K562 (cell line): ENCODE results near the gene SNX3. TPM values are rescaled to one million over a fixed set of nuclear protein-coding genes. Genes with fewer than 3 reads are reported as not detected.

ENCODE experiments used
- ASH1L ChIP-seq: fragments of 450-650 bp; IDR thresholded peaks from 2 replicates; pipeline ENCODE4 v1.6.1; 2018; ENCODE audit warnings: borderline replicate concordance, mild to moderate bottlenecking, low read depth; ENCODE audit not compliant: partially characterized antibody
- CBX1 ChIP-seq: sonication (generic); IDR thresholded peaks from 2 replicates; pipeline ENCODE4 v1.6.1; 2016; ENCODE audit warnings: antibody characterized with exemption, low read depth, mild to moderate bottlenecking
- ERF ChIP-seq: fragments of 450-650 bp; formaldehyde crosslinking; IDR thresholded peaks from 2 replicates; pipeline ENCODE4 v1.4.0; 2020; ENCODE audit warnings: mild to moderate bottlenecking, mixed read lengths
- ETV1 ChIP-seq: fragments of 450-650 bp; conservative IDR thresholded peaks from 2 replicates; pipeline ENCODE4 v1.6.1; 2016; ENCODE audit warnings: missing genetic modification characterization, control low read depth, low read depth, missing compliant biosample characterization
- EWSR1 ChIP-seq: fragments of 450-650 bp; IDR thresholded peaks from 2 replicates; pipeline ENCODE4 v1.6.1; 2018; ENCODE audit warnings: borderline replicate concordance, mild to moderate bottlenecking, low read depth, moderate library complexity; ENCODE audit not compliant: partially characterized antibody
- GTF2E2 ChIP-seq: fragments of 200-800 bp; sonication (Bioruptor generic); IDR thresholded peaks from 2 replicates; pipeline ENCODE4 v1.6.1; 2016; ENCODE audit warnings: missing genetic modification characterization, missing compliant biosample characterization
- HSF4 ChIP-seq: fragments of 250-450 bp; sonication (Bioruptor Pico); IDR thresholded peaks from 2 replicates; pipeline ENCODE4 v2.1.2; 2022; ENCODE audit warnings: mild to moderate bottlenecking, moderate library complexity, borderline replicate concordance
- JUND ChIP-seq, 2 experiments: IDR thresholded peaks; 2 replicates in 1 of 2; 3 replicates in 1 of 2; pipeline ENCODE4 v1.6.1; 2011; ENCODE audit warnings: borderline replicate concordance in 2 of 2, low read depth in 2 of 2, low read length in 2 of 2, improper control_type of control experiment in 1 of 2, missing biosample characterization in 1 of 2, missing genetic modification characterization in 1 of 2, missing genetic modification reagents in 1 of 2
- KDM2B ChIP-seq: fragments of 250-450 bp; sonication (Bioruptor Pico); IDR thresholded peaks from 2 replicates; pipeline ENCODE4 v1.8.0; 2021; ENCODE audit warnings: mild to moderate bottlenecking, moderate library complexity
- L3MBTL2 ChIP-seq: fragments of 450-650 bp; IDR thresholded peaks from 2 replicates; pipeline ENCODE4 v1.6.1; 2016; ENCODE audit warnings: mild to moderate bottlenecking, moderate library complexity
- LEF1 ChIP-seq: fragments of 450-650 bp; IDR thresholded peaks from 2 replicates; pipeline ENCODE4 v1.6.1; 2016; ENCODE audit warnings: mild to moderate bottlenecking
- MTA2 ChIP-seq: fragments of 450-650 bp; IDR thresholded peaks from 2 replicates; pipeline ENCODE4 v1.6.1; 2016; ENCODE audit warnings: low read depth
- NFXL1 ChIP-seq: fragments of 450-650 bp; formaldehyde crosslinking; IDR thresholded peaks from 2 replicates; pipeline ENCODE4 v1.4.0; 2021; ENCODE audit warnings: mild to moderate bottlenecking
- RBM14 ChIP-seq: fragments of 200-400 bp; formaldehyde crosslinking; IDR thresholded peaks from 2 replicates; pipeline ENCODE4 v1.6.1; 2018; ENCODE audit warnings: low read depth, mild to moderate bottlenecking, low read length, moderate library complexity, borderline replicate concordance; ENCODE audit not compliant: insufficient read depth
- SAFB ChIP-seq: fragments of 200-400 bp; formaldehyde crosslinking; IDR thresholded peaks from 2 replicates; pipeline ENCODE4 v1.6.1; 2017; ENCODE audit warnings: low read depth, low read length, borderline replicate concordance
- SMC3 ChIP-seq: conservative IDR thresholded peaks from 2 replicates; pipeline ENCODE4 v1.6.1; 2011; ENCODE audit warnings: low read depth, low read length, improper control_type of control experiment; ENCODE audit not compliant: insufficient read depth
- SPI1 ChIP-seq: IDR thresholded peaks from 2 replicates; pipeline ENCODE4 v1.6.1; 2011; ENCODE audit warnings: low read depth, low read length, control low read depth, borderline replicate concordance
- ZC3H11A ChIP-seq: IDR thresholded peaks from 2 replicates; pipeline ENCODE4 v1.6.1; 2012; ENCODE audit warnings: low read depth, low read length, improper control_type of control experiment
- polyA plus RNA-seq, 8 experiments: library from polyadenylated mRNA; depleted of rRNA in 4 of 8; stranded (reverse) in 5 of 8; unstranded in 3 of 8; fragments of >200 nt; fragmentation: Nextera tagmentation in 2 of 8; fragmentation: Illumina TruSeq in 1 of 8; extraction: Ambion mirVana in 2 of 8; extraction: Trizol in 1 of 8; gene quantifications; 2 replicates each; pipeline versions ENCODE4 v1.2.1 to v1.2.3, GENCODE V29; 2011 to 2014; ENCODE audit warnings: inconsistent platforms in 1 of 8, missing spikeins in 1 of 8
- total RNA-seq, 7 experiments: library from RNA; depleted of rRNA in 6 of 7; stranded (reverse); fragments of >200 nt in 6 of 7; fragmentation: Illumina TruSeq in 2 of 7; extraction: Trizol in 2 of 7; gene quantifications; 2 replicates each; pipeline versions ENCODE4 v1.2.1 to v1.2.3, GENCODE V29; 2011 to 2021; ENCODE audit warnings: low replicate concordance in 1 of 7
- TF ChIP-seq, protein P1 (sequence below): fragments of 450-650 bp; IDR thresholded peaks from 2 replicates; pipeline ENCODE4 v1.6.1; 2016; ENCODE audit warnings: low read depth

Gene SNX3
- total and polyA plus RNA-seq, 9 of the 15 experiments (the other 6 are each of a cell fraction or from before 2014, with no cell fraction given), result 48.9 to 410 (median 159) TPM

DNA sequence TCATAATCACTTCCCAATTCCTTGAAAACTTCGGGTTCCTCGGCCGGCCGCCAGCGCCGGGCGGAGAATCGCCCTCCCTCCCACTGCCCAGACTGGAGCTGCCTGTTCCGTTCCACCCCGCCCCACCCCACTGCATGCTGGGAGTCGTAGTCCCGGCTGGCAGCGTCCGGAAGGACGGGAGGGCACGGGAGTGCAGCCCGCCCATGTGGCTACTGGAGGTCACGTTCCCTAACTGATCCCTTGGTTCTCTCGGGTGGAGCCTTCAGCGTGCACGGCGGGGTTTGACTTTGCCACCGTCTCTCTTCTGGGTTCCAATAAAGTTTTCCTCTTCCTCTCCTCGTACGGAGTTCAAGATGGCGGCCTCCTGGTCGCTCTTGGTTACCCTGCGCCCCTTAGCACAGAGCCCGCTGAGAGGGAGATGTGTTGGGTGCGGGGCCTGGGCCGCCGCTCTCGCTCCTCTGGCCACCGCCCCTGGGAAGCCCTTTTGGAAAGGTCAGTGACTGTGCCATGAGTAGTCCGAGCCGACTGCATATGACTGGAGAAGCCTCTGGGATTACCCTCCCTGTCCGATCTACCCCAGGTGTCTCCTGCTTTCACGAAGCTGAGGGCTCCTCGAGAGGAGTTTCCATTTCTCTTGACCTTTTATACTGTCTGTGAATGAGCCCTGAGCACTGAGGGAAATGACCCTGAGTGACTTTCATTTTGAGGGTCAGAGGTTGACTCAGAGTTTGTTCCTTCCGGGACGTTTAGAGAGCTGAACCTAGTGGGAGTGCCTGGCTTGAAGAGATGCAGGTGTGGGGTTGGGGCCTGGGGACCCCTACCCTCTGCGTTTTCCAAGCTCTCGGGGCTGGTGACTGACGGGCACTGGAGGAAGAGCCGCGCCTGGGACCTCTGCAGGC lies 34.1 kb upstream of the SNX3 start, which contains the start of gene AFG1L (continued):
- TF ChIP-seq, protein P1, sequence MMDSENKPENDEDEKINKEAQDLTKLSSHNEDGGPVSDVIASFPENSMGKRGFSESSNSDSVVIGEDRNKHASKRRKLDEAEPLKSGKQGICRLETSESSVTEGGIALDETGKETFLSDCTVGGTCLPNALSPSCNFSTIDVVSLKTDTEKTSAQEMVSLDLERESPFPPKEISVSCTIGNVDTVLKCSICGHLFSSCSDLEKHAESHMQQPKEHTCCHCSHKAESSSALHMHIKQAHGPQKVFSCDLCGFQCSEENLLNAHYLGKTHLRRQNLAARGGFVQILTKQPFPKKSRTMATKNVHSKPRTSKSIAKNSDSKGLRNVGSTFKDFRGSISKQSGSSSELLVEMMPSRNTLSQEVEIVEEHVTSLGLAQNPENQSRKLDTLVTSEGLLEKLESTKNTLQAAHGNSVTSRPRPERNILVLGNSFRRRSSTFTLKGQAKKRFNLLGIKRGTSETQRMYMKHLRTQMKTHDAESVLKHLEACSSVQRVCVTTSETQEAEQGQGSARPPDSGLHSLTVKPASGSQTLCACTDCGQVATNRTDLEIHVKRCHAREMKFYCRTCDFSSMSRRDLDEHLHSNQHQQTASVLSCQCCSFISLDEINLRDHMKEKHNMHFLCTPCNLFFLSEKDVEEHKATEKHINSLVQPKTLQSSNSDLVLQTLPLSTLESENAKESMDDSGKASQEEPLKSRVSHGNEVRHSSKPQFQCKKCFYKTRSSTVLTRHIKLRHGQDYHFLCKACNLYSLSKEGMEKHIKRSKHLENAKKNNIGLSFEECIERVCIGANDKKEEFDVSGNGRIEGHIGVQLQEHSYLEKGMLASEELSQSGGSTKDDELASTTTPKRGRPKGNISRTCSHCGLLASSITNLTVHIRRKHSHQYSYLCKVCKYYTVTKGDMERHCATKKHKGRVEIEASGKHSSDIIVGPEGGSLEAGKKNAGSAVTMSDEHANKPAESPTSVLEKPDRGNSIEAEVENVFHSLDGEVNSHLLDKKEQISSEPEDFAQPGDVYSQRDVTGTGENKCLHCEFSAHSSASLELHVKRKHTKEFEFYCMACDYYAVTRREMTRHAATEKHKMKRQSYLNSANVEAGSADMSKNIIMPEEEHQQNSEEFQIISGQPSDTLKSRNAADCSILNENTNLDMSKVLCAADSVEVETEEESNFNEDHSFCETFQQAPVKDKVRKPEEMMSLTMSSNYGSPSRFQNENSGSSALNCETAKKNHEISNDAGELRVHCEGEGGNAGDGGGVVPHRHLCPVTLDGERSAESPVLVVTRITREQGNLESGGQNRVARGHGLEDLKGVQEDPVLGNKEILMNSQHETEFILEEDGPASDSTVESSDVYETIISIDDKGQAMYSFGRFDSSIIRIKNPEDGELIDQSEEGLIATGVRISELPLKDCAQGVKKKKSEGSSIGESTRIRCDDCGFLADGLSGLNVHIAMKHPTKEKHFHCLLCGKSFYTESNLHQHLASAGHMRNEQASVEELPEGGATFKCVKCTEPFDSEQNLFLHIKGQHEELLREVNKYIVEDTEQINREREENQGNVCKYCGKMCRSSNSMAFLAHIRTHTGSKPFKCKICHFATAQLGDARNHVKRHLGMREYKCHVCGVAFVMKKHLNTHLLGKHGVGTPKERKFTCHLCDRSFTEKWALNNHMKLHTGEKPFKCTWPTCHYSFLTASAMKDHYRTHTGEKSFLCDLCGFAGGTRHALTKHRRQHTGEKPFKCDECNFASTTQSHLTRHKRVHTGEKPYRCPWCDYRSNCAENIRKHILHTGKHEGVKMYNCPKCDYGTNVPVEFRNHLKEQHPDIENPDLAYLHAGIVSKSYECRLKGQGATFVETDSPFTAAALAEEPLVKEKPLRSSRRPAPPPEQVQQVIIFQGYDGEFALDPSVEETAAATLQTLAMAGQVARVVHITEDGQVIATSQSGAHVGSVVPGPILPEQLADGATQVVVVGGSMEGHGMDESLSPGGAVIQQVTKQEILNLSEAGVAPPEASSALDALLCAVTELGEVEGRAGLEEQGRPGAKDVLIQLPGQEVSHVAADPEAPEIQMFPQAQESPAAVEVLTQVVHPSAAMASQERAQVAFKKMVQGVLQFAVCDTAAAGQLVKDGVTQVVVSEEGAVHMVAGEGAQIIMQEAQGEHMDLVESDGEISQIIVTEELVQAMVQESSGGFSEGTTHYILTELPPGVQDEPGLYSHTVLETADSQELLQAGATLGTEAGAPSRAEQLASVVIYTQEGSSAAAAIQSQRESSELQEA, result no peak
- peak; percentile 45; the same call in 1 of the 2 replicates for TF ChIP-seq SPI1
- no peak for TF ChIP-seq EWSR1
- TF ChIP-seq ETV1 (tag), result peak; percentile 94
- peak; percentile 93 for TF ChIP-seq GTF2E2
- TF ChIP-seq ZC3H11A, result no peak
- TF ChIP-seq MTA2, result no peak
- no peak for TF ChIP-seq SAFB
- no peak for TF ChIP-seq HSF4 (CRISPR knock-in tag)
- TF ChIP-seq SMC3, result no peak
- peak; percentile 45; the same call in 1 of the 2 replicates for TF ChIP-seq CBX1
- peak; percentile 32; the same call in 1 of the 2 replicates for TF ChIP-seq L3MBTL2
- peak; percentile 57 for TF ChIP-seq JUND (IDR thresholded peaks at IDR 0.05; ENCODE audit: borderline replicate concordance, low read depth, low read length)
- TF ChIP-seq JUND (tag; IDR thresholded peaks at IDR 0.05; ENCODE audit: borderline replicate concordance, low read depth, low read length), result peak; percentile 36; the same call in 2 of the 3 replicates
- TF ChIP-seq ERF (CRISPR knock-in tag), result no peak
- no peak for TF ChIP-seq KDM2B
- no peak for TF ChIP-seq RBM14
- TF ChIP-seq NFXL1 (CRISPR knock-in tag), result no peak
- 0 out of 2 replicates have a peak, but pooled peaks have one; percentile 43 for TF ChIP-seq LEF1
- no peak for TF ChIP-seq ASH1L
